Gastrocnemius medialis (tissue), 4 donors: ENCODE results near the gene GNG4. TPM values are rescaled to one million over a fixed set of nuclear protein-coding genes. Genes with fewer than 3 reads are reported as not detected.
"Not testable (repeated sequence)": the region's sequence is repeated elsewhere in the genome, so short reads cannot be mapped to it uniquely, and the experiment has no call there.

Experiments
- ATAC-seq, 2 donors: fragments of 150-250 bp; one replicate each; pipeline ENCODE4 v1.9.1; 2016
- DNase-seq, 2 donors: peaks; one replicate each; pipeline ENCODE4 v3.0.0-alpha.2; 2019
- H3K27ac ChIP-seq, 4 donors: fragments of 200-600 bp; sonication (generic); 1 replicate in 1 of 4; 2 replicates in 3 of 4; pipeline ENCODE4 v1.5.1; 2016 to 2018; ENCODE audit warnings: mild to moderate bottlenecking in 2 of 4, moderate library complexity in 1 of 4
- H3K27me3 ChIP-seq, 3 donors: fragments of 200-600 bp; sonication (generic) in 2 of 3; 1 replicate in 1 of 3; 2 replicates in 2 of 3; pipeline versions ENCODE4 v1.5.1 to v1.6.0; 2016 to 2019; ENCODE audit warnings: mild to moderate bottlenecking in 1 of 3, moderate library complexity in 1 of 3
- H3K36me3 ChIP-seq, 2 donors: fragments of 200-600 bp; sonication (generic) in 1 of 2; one replicate each; pipeline ENCODE4 v1.5.1; 2017 to 2018
- H3K4me1 ChIP-seq, 2 donors: fragments of 200-600 bp; sonication (generic) in 1 of 2; one replicate each; pipeline ENCODE4 v1.5.1; 2016 to 2017; ENCODE audit warnings: mild to moderate bottlenecking in 2 of 2
- H3K4me3 ChIP-seq, 4 donors: fragments of 200-600 bp; sonication (generic) in 3 of 4; 1 replicate in 1 of 4; 2 replicates in 3 of 4; pipeline ENCODE4 v1.5.1; 2016 to 2019; ENCODE audit warnings: mild to moderate bottlenecking in 2 of 4
- H3K9me3 ChIP-seq, 3 donors: fragments of 200-600 bp; sonication (generic) in 2 of 3; 1 replicate in 1 of 3; 2 replicates in 2 of 3; pipeline ENCODE4 v1.5.1; 2016 to 2019
- CTCF ChIP-seq, 5 experiments: fragments of 450-650 bp in 3 of 5; fragments of 200-600 bp in 2 of 5; sonication (generic) in 2 of 5; IDR thresholded peaks in 4 of 5; conservative IDR thresholded peaks in 1 of 5; 1 replicate in 4 of 5; 2 replicates in 1 of 5; pipeline ENCODE4 v1.5.1; 2016 to 2019; ENCODE audit warnings: antibody characterized with exemption in 5 of 5, mild to moderate bottlenecking in 3 of 5, moderate library complexity in 3 of 5
- POLR2A ChIP-seq, 2 donors: fragments of 450-650 bp; IDR thresholded peaks; one replicate each; pipeline ENCODE4 v1.6.1; 2017; ENCODE audit warnings: antibody characterized with exemption in 2 of 2, mild to moderate bottlenecking in 2 of 2, moderate library complexity in 2 of 2
- in situ Hi-C, 4 donors: fragments of 200-750 bp; cut with MboI; loops; one replicate each; pipeline versions ENCODE4 v1.15.0 to v1.8.0; 2017; ENCODE audit warnings: low sequenced_read_pairs in 4 of 4
- intact Hi-C: fragments of 100-400 bp; cut with DNase I; formaldehyde crosslinking; loops from one replicate; pipeline ENCODE4 v1.15.1; 2023; ENCODE audit warnings: low total_unique reads
- total RNA-seq, 4 donors: library from RNA; depleted of rRNA; stranded (reverse); fragments of >200 nt; gene quantifications; one replicate each; pipeline versions ENCODE4 v1.1.0 to v1.2.3, GENCODE V29; 2016

The GNG4 gene
- total RNA-seq, 4 donors from 2014 or later: not detected

DNA sequence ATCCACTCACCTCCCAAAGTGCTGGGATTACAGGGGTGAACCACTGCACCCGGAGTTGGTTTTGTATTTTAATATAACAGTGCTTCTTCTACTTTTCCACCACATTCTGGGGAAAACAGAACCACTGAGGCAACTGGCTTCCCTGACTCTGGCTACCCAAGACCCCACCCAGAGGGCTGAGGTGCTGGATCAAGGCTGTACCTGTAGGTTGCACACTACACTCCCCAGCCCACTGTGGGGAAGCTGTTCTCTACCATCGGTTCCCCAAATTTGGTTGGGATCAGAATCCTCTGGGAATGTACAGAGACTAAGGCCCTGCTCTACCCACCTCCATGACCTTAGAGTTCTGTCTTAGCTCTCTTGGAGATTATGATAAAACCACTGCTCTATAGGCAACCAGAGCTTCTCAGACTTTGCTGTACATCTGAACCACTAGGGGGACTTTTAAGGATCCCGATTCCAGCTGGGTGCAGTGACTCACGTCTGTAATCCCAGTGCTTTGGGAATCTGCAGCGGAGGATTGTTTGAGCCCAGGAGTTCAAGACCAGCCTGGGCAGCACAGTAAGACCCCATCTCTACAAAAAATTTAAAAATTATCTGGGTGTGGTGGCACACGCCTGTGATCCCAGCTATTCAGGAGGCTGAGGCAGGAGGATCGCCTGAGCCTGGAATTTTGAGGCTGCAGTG, 51.6 kb downstream of the GNG4 start:
- H3K27me3 ChIP-seq: no peaks in the 10 kb centered on the region
- no peaks in the 10 kb centered on the region for H3K4me1 ChIP-seq
- TF ChIP-seq POLR2A (IDR thresholded peaks at IDR 0.05) (no peak), CTCF (IDR thresholded peaks at IDR 0.05 in 4 of 5, conservative IDR thresholded peaks at IDR 0.05 in 1 of 5) (no peak)
- H3K36me3 ChIP-seq: no peaks in the 10 kb centered on the region
- no peak for ATAC-seq
- intact Hi-C loops (no loop called here), in situ Hi-C loops (no loop called here)
- H3K27ac ChIP-seq: no peak overlapping the region
- no peaks in the 10 kb centered on the region for H3K9me3 ChIP-seq
- no peak for DNase-seq
- H3K4me3 ChIP-seq: no peak overlapping the region

DNA sequence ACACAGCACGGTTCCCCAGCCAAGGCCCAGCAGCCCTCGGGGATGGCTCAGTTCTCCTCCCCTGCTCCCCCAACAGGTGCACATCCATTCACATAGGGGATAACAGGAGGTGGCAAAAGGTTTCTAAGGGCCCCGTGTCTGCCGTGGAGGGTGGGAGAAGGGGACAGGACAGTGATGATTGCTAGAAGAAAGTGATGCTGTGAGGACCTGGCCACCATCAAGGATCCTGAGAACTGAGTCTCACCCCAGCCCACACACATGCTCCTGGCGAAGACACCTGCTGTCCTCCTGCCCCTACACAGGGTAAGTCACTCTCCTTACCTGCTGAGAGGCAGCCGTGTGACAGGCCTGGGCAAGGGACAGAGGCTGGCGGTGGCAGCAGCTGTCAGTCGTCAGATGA, 54.5 kb downstream of the GNG4 start:
- no peak for DNase-seq

DNA sequence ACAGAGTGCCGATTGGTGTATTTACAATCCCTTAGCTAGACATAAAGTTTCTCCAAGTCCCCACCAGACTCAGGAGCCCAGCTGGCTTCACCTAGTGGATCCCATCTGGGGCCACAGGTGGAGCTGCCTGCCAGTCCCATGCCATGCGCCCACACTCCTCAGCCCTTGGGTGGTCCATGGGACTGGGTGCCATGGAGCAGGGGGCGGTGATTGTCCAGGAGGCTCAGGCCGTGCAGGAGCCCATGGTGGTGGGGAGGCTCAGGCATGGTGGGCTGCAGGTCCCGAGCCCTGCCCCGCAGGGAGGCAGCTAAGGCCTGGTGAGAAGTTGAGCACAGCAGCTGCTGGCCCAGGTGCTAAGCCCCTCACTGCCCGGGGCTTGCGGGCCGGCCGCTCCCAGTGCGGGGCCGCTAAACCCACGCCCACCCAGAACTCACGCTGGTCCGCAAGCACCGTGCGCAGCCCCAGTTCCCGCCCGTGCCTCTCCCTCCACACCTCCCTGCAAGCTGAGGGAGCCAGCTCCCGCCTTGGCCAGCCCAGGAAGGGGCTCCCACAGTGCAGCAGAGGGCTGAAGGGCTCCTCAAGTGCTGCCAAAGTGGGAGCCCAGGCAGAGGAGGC, 55.2 kb downstream of the GNG4 start:
- H3K27ac ChIP-seq, DNase-seq, H3K27me3 ChIP-seq, H3K36me3 ChIP-seq, H3K4me3 ChIP-seq, intact Hi-C loops, ATAC-seq, in situ Hi-C loops, H3K4me1 ChIP-seq, H3K9me3 ChIP-seq: not testable (repeated sequence)

More for the DNA sequence above, 54.5 kb downstream of the GNG4 start:
- no peaks in the 10 kb centered on the region for H3K9me3 ChIP-seq
- no peak overlapping the region for H3K27ac ChIP-seq
- TF ChIP-seq CTCF (IDR thresholded peaks at IDR 0.05 in 4 of 5, conservative IDR thresholded peaks at IDR 0.05 in 1 of 5) (no peak), POLR2A (IDR thresholded peaks at IDR 0.05) (no peak)
- H3K36me3 ChIP-seq: no peaks in the 10 kb centered on the region
- ATAC-seq: no peak
- no peak overlapping the region for H3K4me3 ChIP-seq
- H3K4me1 ChIP-seq: no peaks in the 10 kb centered on the region
- in situ Hi-C loops: no loop called here
- no peaks in the 10 kb centered on the region for H3K27me3 ChIP-seq
- intact Hi-C loops: no loop called here

- no peak overlapping the region for H3K27ac ChIP-seq
- in situ Hi-C loops (no loop called here), intact Hi-C loops (no loop called here)
- peaks cover 0 to 3% (median 0%) of the 10 kb centered on the region in 3 donors for H3K27me3 ChIP-seq
- H3K9me3 ChIP-seq: no peaks in the 10 kb centered on the region
- DNase-seq: no peak
- TF ChIP-seq CTCF (IDR thresholded peaks at IDR 0.05 in 4 of 5, conservative IDR thresholded peaks at IDR 0.05 in 1 of 5) (no peak), POLR2A (IDR thresholded peaks at IDR 0.05) (no peak)
- ATAC-seq: no peak
- no peak overlapping the region for H3K4me3 ChIP-seq
- H3K36me3 ChIP-seq: no peaks in the 10 kb centered on the region
- no peaks in the 10 kb centered on the region for H3K4me1 ChIP-seq
Observed at GRCh38 chr1:235588916-235589515, 60.6 kb downstream of the GNG4 start.

- no peaks in the 10 kb centered on the region for H3K9me3 ChIP-seq
Observed at GRCh38 chr1:235588156-235588555, 61.4 kb downstream of the GNG4 start.

More at GRCh38 chr1:235588156-235588555, 61.4 kb downstream of the GNG4 start:
- TF ChIP-seq CTCF (IDR thresholded peaks at IDR 0.05 in 4 of 5, conservative IDR thresholded peaks at IDR 0.05 in 1 of 5) (no peak), POLR2A (IDR thresholded peaks at IDR 0.05) (no peak)
- H3K4me1 ChIP-seq: no peaks in the 10 kb centered on the region
- H3K36me3 ChIP-seq: no peaks in the 10 kb centered on the region
- no peak overlapping the region for H3K4me3 ChIP-seq
- no peak for ATAC-seq
- H3K27ac ChIP-seq: no peak overlapping the region
- intact Hi-C loops (no loop called here), in situ Hi-C loops (no loop called here)
- H3K27me3 ChIP-seq: peaks cover 0 to 3% (median 0%) of the 10 kb centered on the region in 3 donors
- no peak for DNase-seq
